Activated T-helper 2 cell treated with anti-CD3 and anti-CD28 coated beads, Interferon-gamma antibody, Interleukin-2, Interleukin-4, amounts not matched to agents 10 μg/mL and 5 μg/mL and 100 μg/mL, durations not matched to agents 14 hours and 24 hours and 36 hours (primary cell): ENCODE results near the gene FALEC. TPM values are rescaled to one million over a fixed set of nuclear protein-coding genes. Genes with fewer than 3 reads are reported as not detected.
A peak's percentile ranks its signal among the peaks of the same experiment; 100 is the strongest.

Experiments used
- DNase-seq: peaks from one replicate; pipeline ENCODE4 v3.0.0; 2021; ENCODE audit warnings: low spot score
- H3K27ac Mint-ChIP-seq: one replicate; pipeline ENCODE4 v1.8.0; 2021; ENCODE audit warnings: mixed read lengths
- H3K27me3 Mint-ChIP-seq: one replicate; pipeline ENCODE4 v1.8.0; 2021; ENCODE audit warnings: low read depth, mixed read lengths
- H3K36me3 Mint-ChIP-seq: one replicate; pipeline ENCODE4 v1.8.0; 2021; ENCODE audit warnings: low read depth, mixed read lengths
- H3K4me1 Mint-ChIP-seq: one replicate; pipeline ENCODE4 v1.8.0; 2021; ENCODE audit warnings: low read depth, mixed read lengths
- H3K4me3 Mint-ChIP-seq: one replicate; pipeline ENCODE4 v1.8.0; 2021; ENCODE audit warnings: low read depth, mild to moderate bottlenecking, moderate library complexity, mixed read lengths
- H3K9me3 Mint-ChIP-seq: one replicate; pipeline ENCODE4 v1.8.0; 2021; ENCODE audit warnings: mixed read lengths
- intact Hi-C: fragments of 100-400 bp; cut with micrococcal nuclease; formaldehyde crosslinking; loops from one replicate; pipeline ENCODE4 v1.15.1; 2023
- total RNA-seq: library from RNA; stranded (reverse); gene quantifications from 2 replicates; pipeline ENCODE4 v1.2.3, GENCODE V29; 2022

FALEC gene
- total RNA-seq, 1 donor from 2014 or later: 1.9 TPM

DNA sequence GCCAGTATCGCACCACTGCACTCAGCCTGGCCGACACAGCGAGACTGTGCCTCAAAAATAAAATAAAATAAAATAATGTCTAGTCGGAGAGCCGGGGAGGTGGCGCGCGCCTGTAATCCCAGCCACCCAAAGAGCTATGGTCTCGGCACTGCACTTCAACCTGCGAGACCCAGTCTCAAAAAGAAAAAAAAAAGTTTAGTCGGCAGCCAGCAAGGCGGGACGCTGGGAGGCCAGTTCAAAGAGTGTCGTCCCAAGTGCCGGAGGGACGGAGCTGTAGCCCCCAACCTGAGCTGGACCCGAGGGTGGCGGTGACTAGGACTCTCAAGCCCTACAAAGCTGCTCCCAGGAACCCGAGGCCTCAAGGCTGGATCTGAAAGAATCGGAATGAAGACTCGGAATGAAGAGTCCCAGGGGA is 632 bp upstream of the FALEC start:
- Mint-ChIP-seq H3K4me1 (peaks cover 12% of the 10 kb centered on the region), H3K36me3 (peaks cover 3% of the 10 kb centered on the region), H3K27ac (no peak overlapping the region), H3K9me3 (no peaks in the 10 kb centered on the region), H3K27me3 (no peaks in the 10 kb centered on the region), H3K4me3 (peak overlapping the region; percentile 76)
- DNase-seq: no peak
- intact Hi-C loops: no loop called here

DNA sequence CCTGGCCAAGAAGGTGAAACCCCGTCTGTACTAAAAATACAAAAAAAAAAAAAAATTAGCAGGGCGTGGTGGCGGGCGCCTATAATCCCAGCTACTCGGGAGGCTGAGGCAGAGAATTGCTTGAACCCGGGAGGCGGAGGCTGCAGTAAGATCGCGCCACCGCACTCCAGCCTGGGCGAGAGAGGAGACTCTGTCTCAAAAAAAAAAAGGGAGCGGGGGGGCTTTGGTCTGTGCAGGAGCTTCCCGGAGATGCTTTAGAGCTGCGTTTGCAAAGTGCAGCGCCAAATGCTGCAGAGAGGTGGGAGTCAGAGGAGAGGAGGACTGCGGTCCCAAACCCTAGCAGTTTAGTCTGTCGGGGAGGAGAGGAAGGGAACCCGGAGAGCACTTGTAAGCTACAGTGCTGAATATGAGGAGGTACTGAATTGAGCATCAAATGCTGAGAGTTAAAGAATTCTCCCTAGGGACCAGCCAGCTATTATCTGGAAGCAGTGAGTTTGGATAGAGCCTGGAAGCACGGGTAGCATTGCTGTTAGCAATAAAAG is 569 bp downstream of the FALEC start:
- intact Hi-C loops: loop anchor here (1.0 to 2.0 kb wide), 3 partner anchors 17 to 52 kb away; partner anchors contain the start of gene TARS2
- DNase-seq: no peak
- no peak overlapping the region for H3K27ac Mint-ChIP-seq

DNA sequence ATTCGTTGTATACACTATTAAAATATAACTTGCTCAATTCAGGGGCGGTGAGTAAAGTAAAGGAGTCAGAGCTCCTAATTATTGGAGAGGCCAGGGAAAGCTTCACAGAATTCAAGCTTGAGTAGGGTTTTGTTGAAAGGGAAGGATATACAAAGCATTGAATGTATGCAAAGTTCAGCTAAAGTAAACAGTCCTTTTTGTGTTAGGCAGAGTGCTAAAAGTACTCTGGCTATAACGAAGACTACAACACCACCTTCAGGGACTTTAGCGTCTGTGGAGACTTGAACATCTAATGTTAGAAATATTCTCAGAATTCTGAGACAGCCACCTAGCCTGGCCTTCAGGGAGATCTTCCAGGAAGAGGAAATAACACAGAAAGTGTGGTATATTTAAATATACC is 1.1 kb downstream of the FALEC start:
- no peaks in the 10 kb centered on the region for H3K27me3 Mint-ChIP-seq
- intact Hi-C loops: loop anchor here (1.0 to 2.0 kb wide), 3 partner anchors 17 to 52 kb away; partner anchors contain the start of gene TARS2
- no peaks in the 10 kb centered on the region for H3K9me3 Mint-ChIP-seq
- peak overlapping the region; percentile 76 for H3K4me3 Mint-ChIP-seq
- H3K36me3 Mint-ChIP-seq: peaks cover 3% of the 10 kb centered on the region
- DNase-seq: no peak
- no peak overlapping the region for H3K27ac Mint-ChIP-seq
- peaks cover 16% of the 10 kb centered on the region for H3K4me1 Mint-ChIP-seq

More for the DNA sequence above, 569 bp downstream of the FALEC start:
- H3K36me3 Mint-ChIP-seq: peaks cover 3% of the 10 kb centered on the region
- H3K4me3 Mint-ChIP-seq: peak overlapping the region; percentile 76
- H3K27me3 Mint-ChIP-seq: no peaks in the 10 kb centered on the region
- H3K9me3 Mint-ChIP-seq: no peaks in the 10 kb centered on the region
- H3K4me1 Mint-ChIP-seq: peaks cover 12% of the 10 kb centered on the region

DNA sequence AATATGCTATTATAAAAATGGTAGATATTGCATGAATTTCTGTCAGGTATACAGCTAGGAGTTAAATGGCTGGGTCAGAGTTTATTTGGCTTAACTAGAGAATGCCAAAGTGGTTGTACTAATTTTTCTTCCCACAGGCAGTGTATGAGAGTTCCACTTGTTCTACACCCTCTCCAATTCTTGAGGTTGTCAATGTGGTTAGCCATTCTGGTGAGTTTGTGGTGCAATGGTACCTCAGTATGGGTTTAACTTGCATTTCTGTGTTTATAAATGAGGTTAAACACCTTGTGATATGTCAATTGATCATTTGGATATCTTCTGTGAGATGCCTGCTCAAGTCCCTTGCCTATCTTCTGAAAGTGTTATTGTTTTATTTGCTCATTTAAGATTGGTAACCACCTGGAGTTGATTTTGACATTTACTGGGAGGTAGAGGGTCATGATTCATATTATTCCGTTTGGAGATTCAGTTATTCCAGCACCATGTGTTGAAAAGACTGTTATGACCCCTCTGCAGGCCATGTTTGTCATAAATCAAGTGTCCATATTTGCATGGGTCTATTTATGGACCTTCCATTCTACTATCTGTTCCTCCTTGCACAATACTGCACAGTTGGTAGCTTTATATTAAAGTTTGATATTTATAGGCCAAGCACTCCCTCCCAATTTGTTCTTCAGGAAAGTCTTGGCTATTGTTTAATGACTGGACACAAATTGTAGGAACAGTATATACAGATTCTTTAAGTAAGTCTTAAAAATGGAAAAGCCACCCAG is 5.8 kb downstream of the FALEC start:
- Mint-ChIP-seq H3K4me1 (peaks cover 9% of the 10 kb centered on the region), H3K4me3 (no peak overlapping the region), H3K36me3 (no peaks in the 10 kb centered on the region), H3K27me3 (no peaks in the 10 kb centered on the region), H3K27ac (no peak overlapping the region), H3K9me3 (no peaks in the 10 kb centered on the region)
- DNase-seq: no peak
- intact Hi-C loops: no loop called here

DNA sequence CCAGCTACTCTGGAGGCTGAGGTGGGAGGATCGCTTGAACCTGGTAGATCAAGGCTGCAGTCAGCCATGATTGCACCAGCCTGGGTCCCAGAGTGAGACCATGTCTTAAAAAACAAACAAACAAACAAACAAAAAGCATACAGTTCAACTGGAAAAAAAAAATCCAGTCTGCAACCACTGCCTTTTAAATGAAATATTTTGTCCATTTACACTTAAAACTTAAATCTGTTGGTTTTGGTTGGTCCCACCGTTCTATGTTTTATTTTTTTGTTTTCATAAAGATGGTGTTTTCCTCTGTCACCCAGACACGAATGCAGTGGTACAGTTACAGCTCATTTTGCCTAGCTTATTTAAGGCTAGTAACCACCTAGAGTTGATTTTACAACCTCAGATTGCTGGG is 9.8 kb downstream of the FALEC start:
- Mint-ChIP-seq H3K27ac (no peak overlapping the region), H3K9me3 (no peaks in the 10 kb centered on the region), H3K4me1 (peaks cover 5% of the 10 kb centered on the region), H3K4me3 (no peak overlapping the region), H3K36me3 (no peaks in the 10 kb centered on the region), H3K27me3 (no peaks in the 10 kb centered on the region)
- intact Hi-C loops: no loop called here
- no peak for DNase-seq

DNA sequence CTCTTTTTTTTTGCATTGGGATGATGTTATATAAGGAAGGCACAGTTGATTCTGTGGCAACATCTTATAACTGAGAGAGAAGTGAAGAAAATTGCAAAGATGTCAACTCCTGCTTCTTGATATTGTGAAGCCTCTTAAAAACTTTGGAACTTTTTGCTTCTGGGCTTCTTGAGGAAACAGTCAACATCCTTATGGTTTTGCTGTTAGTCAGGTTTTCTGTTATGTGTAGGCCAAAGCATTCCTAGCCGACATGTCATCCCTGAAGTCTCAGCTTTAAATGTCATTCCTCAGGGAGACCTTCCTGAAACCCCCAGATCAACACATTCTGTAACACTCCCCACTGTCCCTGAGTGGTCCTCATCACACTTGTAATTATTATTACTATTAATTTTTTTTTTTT is 12.6 kb downstream of the FALEC start:
- Mint-ChIP-seq H3K27ac (no peak overlapping the region), H3K36me3 (no peaks in the 10 kb centered on the region), H3K4me3 (no peak overlapping the region), H3K27me3 (no peaks in the 10 kb centered on the region), H3K4me1 (peaks cover 6% of the 10 kb centered on the region), H3K9me3 (no peaks in the 10 kb centered on the region)
- DNase-seq: no peak
- intact Hi-C loops: no loop called here

DNA sequence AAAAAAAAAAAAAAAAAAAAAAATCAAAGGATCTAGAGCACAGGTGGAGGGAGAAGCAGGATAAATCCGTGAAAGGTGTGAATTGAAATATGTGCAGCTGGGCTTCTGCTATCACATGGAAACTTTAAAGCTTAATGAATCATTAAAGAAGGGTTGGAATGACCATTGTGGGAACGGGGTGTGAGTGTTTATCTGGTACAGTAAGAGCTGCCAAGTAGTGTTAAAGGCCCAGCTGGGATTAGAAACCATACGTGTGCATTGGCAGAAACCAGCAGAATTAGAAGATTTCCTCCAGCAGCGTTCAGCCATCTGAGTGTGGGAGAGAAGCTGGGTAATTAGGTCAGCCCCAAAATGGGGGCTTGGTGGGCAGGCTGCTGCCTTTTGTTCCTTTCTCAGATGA is 13.5 kb downstream of the FALEC start:
- H3K4me3 Mint-ChIP-seq: no peak overlapping the region
- no peak for DNase-seq
- no peaks in the 10 kb centered on the region for H3K36me3 Mint-ChIP-seq

DNA sequence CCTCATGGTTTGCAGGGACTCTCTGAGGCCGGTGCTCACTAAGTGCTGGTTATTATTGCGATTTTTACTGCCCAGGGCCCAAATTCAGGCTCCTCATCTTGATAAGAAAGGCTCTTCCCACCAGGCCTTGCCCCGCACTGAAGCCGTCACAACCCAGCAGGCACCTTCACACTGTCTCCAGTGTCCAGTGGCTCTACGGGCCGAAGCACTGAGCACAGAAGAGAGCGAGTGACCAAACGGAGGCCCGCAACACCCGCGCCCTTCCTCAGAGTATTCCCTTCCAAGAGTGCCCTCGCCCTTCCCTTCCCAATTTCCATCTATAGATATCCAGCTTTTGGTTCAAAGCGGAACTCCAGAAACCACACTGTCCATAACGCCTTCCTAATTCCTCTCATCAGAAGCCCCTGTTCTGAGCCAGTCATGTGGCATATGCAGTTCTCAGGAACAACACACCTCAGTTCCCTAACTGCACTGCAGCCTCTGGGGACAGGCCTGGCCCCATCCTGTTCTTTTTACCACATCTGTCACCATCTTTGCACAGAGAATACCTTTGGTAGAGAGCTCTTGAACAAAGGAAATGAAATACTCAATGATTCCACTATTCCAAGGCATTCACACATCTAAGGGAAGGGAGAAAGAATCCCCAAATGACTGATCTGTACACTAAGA is 15.1 kb downstream of the FALEC start:
- no peaks in the 10 kb centered on the region for H3K27me3 Mint-ChIP-seq
- H3K36me3 Mint-ChIP-seq: no peaks in the 10 kb centered on the region
- H3K4me3 Mint-ChIP-seq: no peak overlapping the region
- intact Hi-C loops: loop anchor here (5.0 kb wide), 1 partner anchor 273 kb away; the partner anchor contains the start of gene CA14
- peaks cover 6% of the 10 kb centered on the region for H3K4me1 Mint-ChIP-seq
- no peak overlapping the region for H3K27ac Mint-ChIP-seq
- H3K9me3 Mint-ChIP-seq: no peaks in the 10 kb centered on the region
- no peak for DNase-seq

More for the DNA sequence above, 13.5 kb downstream of the FALEC start:
- H3K27me3 Mint-ChIP-seq: no peaks in the 10 kb centered on the region
- H3K4me1 Mint-ChIP-seq: peaks cover 6% of the 10 kb centered on the region
- no peaks in the 10 kb centered on the region for H3K9me3 Mint-ChIP-seq
- intact Hi-C loops: no loop called here
- no peak overlapping the region for H3K27ac Mint-ChIP-seq

DNA sequence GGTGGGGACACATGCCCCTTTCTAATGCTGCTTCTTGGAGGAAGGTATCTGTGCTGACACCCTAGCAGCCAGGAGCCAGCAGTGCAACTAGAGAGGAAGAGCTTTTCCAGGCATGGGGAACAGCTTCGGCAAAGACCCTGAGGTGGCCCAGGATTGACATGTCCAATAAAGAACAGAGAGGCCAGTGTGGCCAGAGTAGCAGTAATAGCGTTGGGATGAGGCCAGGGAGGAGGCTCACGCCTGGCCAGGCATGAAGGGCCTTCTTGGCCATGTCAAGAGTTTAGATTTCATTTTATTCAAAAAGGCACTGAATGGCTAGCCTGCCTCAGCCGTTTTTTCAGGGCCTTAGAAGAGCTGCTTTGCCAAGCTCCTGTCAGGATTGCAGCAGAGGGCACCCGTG is 17.3 kb downstream of the FALEC start:
- H3K27ac Mint-ChIP-seq: no peak overlapping the region
- intact Hi-C loops: loop anchor here (1.0 to 5.0 kb wide), 3 partner anchors 17 to 276 kb away; partner anchors contain the start of gene CA14
- no peaks in the 10 kb centered on the region for H3K36me3 Mint-ChIP-seq
- H3K27me3 Mint-ChIP-seq: no peaks in the 10 kb centered on the region
- DNase-seq: no peak
- no peaks in the 10 kb centered on the region for H3K9me3 Mint-ChIP-seq
- H3K4me1 Mint-ChIP-seq: peaks cover 6% of the 10 kb centered on the region
- no peak overlapping the region for H3K4me3 Mint-ChIP-seq

DNA sequence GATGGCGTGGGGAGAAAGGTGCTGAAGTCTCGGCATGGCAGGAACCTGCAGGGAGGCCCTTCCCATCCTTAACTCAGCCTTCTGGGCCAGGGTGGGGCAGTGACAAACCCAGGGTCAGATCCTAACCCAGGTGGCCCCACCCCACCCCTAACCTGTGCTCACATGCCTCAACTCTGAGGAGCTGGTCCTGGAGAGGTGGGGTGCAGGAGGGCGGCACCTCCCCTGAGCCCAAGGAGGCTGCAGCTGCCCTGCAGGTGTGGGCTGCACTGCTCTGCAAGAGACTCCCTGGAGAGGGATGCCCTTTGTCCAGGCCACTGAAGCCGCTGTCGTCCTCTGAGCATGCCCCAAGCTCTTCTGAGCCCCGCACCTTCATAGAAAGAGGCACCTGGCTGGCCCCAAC is 18.4 kb downstream of the FALEC start:
- H3K36me3 Mint-ChIP-seq: no peaks in the 10 kb centered on the region
- no peaks in the 10 kb centered on the region for H3K27me3 Mint-ChIP-seq
- no peaks in the 10 kb centered on the region for H3K9me3 Mint-ChIP-seq
- no peak overlapping the region for H3K27ac Mint-ChIP-seq
- DNase-seq: no peak
- H3K4me3 Mint-ChIP-seq: no peak overlapping the region
- H3K4me1 Mint-ChIP-seq: peaks cover 6% of the 10 kb centered on the region
- intact Hi-C loops: loop anchor here (5.0 kb wide), 1 partner anchor 277 kb away; the partner anchor contains the start of gene CA14

DNA sequence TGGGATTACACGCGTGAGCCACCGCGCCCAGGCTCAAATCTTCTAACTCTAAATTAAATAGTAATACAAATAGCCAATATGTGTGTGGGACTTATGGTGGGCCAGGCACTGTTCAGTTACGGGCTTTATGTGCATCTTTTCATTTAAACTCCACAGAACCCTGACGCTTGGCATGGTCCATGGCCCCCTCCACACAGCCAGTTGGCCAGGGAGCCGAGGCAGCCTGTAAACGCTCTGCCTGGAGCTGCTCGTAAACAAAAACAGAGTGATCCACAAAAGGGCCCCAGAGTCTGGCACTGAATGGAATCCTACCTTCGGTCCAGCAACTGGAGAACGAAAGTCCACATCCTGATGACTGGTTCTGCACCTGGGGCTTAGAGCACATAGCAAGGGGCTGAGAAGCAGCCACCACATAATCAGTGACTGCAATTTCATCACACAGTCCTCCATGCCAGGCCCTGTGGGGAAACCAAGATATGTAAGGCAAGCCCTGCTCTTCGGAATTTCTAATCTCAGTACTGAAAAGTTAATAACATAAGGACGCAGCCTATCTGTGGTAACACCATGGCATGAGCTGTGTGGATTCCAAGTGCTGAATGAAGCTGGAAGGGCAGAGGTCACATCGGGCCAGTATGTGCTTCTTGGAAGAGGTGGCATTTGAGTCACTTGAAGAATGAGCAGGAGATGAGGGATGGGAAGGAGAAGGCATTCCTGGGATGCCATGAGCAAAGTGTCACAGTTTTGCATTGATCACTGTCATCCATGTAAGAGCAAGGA is 20.1 kb downstream of the FALEC start:
- H3K9me3 Mint-ChIP-seq: no peaks in the 10 kb centered on the region

DNA sequence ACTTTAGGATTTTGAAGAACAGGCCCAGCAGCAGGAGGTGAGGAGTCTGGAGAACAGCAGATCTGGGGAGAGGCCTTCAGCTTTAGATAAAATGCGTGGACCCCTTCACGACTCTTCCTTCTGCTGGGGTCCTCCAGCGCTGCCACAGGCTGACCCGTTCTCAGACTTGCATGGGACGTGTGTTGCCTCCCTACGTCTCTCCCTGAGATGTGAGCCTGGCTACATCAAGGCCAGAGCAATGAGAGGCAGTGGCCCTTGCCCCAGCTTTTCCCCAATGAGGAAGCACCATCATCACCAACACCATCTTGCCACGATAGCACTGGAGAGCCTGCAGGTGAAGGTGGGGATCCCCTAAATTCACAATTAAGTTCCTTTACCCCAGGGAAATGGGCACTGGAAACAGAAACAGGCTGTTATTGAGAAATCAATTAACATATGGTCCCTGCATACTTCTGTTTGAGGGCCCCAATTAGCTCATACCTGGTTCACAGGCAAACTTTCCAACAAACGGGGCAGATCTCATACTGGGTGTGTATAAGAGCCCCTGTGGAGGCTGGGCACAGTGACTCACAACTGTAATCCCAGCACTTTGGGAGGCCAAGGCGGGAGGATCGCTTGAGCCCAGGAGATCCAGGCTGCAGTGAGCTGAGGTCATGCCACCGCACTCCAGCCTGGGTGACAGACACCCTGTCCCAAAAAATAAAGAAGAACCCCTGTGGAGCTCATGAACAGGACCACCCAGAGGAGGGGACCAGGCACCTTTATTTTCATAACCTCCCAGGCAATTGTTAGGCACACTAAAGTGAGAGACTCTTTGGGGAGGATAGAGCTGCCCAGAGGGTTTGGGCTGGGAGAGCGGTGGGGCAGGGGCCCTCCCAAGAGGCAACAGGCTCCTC is 21.5 kb downstream of the FALEC start:
- Mint-ChIP-seq H3K9me3 (no peaks in the 10 kb centered on the region), H3K4me1 (peaks cover 3% of the 10 kb centered on the region), H3K36me3 (no peaks in the 10 kb centered on the region), H3K4me3 (no peak overlapping the region), H3K27me3 (no peaks in the 10 kb centered on the region), H3K27ac (no peak overlapping the region)
- intact Hi-C loops: no loop called here
- no peak for DNase-seq

More for the DNA sequence above, 20.1 kb downstream of the FALEC start:
- H3K4me3 Mint-ChIP-seq: no peak overlapping the region
- no peak overlapping the region for H3K27ac Mint-ChIP-seq
- no peaks in the 10 kb centered on the region for H3K27me3 Mint-ChIP-seq
- H3K36me3 Mint-ChIP-seq: no peaks in the 10 kb centered on the region
- peaks cover 5% of the 10 kb centered on the region for H3K4me1 Mint-ChIP-seq
- DNase-seq: no peak
- intact Hi-C loops: no loop called here
